Fibroblast of mammary gland (primary cell): ENCODE measurements around the gene NHSL1.

Experiments used
- DNase-seq: peaks from one replicate; pipeline ENCODE4 v3.0.0-alpha.2; 2010; ENCODE audit warnings: low read depth
- H3K4me3 ChIP-seq: 2 replicates; pipeline ENCODE4 v1.5.1; 2011; ENCODE audit warnings: low read depth, mild to moderate bottlenecking, low read length, moderate library complexity; ENCODE audit not compliant: control insufficient read depth
- CTCF ChIP-seq: conservative IDR thresholded peaks from 2 replicates; pipeline ENCODE4 v1.5.1; 2011; ENCODE audit warnings: low read depth, low read length, inconsistent platforms; ENCODE audit not compliant: control insufficient read depth, insufficient read depth

The NHSL1 gene

GRCh38 chr6:138529478-138529877 lies 30.2 kb upstream of the NHSL1 start:
- DNase-seq, result no peak
- H3K4me3 ChIP-seq, result no peak overlapping the region
- TF ChIP-seq CTCF, result no peak

GRCh38 chr6:138528956-138529355 lies 29.7 kb upstream of the NHSL1 start:
- no peak for DNase-seq
- H3K4me3 ChIP-seq, result no peak overlapping the region
- TF ChIP-seq CTCF, result no peak

- TF ChIP-seq CTCF, result no peak
- H3K4me3 ChIP-seq, result no peak overlapping the region
- no peak for DNase-seq
Measured at GRCh38 chr6:138528137-138528536, 28.8 kb upstream of the NHSL1 start.

DNA sequence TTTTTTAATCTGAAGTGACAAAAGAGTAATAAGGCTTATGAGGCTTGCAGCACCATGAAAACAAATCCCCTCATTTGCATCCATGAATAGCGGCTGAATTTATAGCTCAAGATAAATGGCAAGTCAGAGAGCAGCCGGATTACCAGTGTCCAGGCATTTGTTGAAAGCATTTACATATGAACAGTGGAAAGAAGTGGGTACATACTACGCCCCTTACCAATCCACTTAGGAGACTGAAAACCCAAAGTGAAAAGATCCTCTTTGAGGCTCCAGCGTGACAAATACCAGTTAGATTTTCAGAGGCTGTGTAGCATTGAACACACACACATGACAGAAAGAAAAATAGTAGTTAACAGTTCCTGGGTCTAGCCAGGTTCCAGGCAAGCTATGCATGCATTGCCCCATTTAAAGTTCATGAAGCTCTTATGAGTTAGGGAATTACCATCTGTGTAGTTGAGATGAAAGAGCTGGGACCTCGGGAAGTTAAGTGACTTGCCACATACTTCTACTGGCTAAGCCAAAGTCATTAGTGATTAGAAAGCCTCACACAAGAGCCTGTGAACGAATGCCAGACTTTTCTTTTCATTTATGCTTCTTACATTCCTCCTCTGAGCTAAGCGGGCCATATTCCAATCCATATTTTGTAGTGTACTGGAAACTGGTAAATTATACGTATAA lies 28.3 kb upstream of the NHSL1 start:
- no peak overlapping the region for H3K4me3 ChIP-seq
- DNase-seq, result no peak
- no peak for TF ChIP-seq CTCF

- H3K4me3 ChIP-seq, result no peak overlapping the region
- no peak for TF ChIP-seq CTCF
- DNase-seq, result no peak
Measured at GRCh38 chr6:138526822-138527235, 27.5 kb upstream of the NHSL1 start.

DNA sequence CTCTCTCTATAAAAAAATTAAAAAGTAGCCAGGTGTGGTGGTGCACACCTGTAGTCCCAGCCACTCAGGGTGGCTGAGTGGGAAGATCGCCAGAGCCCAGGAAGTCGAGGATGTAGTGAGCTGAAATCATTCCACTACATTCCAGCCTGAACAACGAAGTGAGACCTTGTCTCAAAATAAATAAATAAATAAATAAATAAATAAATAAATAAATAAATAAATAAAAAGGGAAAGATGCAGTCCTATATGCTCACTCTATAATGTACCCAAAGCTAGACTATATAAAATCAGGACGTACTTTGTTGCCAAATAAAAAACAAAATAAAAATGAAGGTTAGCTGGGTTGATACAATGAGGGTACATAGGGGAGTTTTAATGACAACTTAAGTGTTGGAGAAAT lies 26.1 kb upstream of the NHSL1 start:
- TF ChIP-seq CTCF, result no peak
- DNase-seq, result no peak
- no peak overlapping the region for H3K4me3 ChIP-seq

GRCh38 chr6:138524526-138524925 lies 25.2 kb upstream of the NHSL1 start:
- no peak overlapping the region for H3K4me3 ChIP-seq
- no peak for DNase-seq
- TF ChIP-seq CTCF, result no peak
